Prostate gland (tissue), 2 donors: Measurements from ENCODE around the gene AICDA.

Source experiments
- CTCF ChIP-seq, 4 experiments: fragments of 200-600 bp in 2 of 4; fragments of 450-650 bp in 2 of 4; sonication (generic) in 2 of 4; IDR thresholded peaks; 1 replicate in 3 of 4; 2 replicates in 1 of 4; pipeline ENCODE4 v1.5.1; 2016 to 2019; ENCODE audit warnings: antibody characterized with exemption in 4 of 4, mild to moderate bottlenecking in 2 of 4, moderate library complexity in 2 of 4
- POLR2A ChIP-seq: fragments of 450-650 bp; IDR thresholded peaks from one replicate; pipeline ENCODE4 v1.6.1; 2016; ENCODE audit warnings: antibody characterized with exemption, mild to moderate bottlenecking
- POLR2AphosphoS5 ChIP-seq: sonication (generic); formaldehyde crosslinking; IDR thresholded peaks from one replicate; pipeline ENCODE4 v1.6.1; 2017; ENCODE audit warnings: antibody characterized with exemption

- TF ChIP-seq POLR2AphosphoS5, result no peak
- TF ChIP-seq CTCF (IDR thresholded peaks at IDR 0.05), result no peak
- TF ChIP-seq POLR2A, result no peak
Measured at GRCh38 chr12:8577879-8578278, 34.8 kb downstream of the AICDA start.
